ENCODE measurements around the gene TARBP2. TPM values are rescaled to one million over a fixed set of nuclear protein-coding genes. Genes with fewer than 3 reads are reported as not detected.

The TARBP2 gene
- total and polyA plus RNA-seq, 7 donors = 7.6 to 23.3 (median 10.8) TPM

DNA sequence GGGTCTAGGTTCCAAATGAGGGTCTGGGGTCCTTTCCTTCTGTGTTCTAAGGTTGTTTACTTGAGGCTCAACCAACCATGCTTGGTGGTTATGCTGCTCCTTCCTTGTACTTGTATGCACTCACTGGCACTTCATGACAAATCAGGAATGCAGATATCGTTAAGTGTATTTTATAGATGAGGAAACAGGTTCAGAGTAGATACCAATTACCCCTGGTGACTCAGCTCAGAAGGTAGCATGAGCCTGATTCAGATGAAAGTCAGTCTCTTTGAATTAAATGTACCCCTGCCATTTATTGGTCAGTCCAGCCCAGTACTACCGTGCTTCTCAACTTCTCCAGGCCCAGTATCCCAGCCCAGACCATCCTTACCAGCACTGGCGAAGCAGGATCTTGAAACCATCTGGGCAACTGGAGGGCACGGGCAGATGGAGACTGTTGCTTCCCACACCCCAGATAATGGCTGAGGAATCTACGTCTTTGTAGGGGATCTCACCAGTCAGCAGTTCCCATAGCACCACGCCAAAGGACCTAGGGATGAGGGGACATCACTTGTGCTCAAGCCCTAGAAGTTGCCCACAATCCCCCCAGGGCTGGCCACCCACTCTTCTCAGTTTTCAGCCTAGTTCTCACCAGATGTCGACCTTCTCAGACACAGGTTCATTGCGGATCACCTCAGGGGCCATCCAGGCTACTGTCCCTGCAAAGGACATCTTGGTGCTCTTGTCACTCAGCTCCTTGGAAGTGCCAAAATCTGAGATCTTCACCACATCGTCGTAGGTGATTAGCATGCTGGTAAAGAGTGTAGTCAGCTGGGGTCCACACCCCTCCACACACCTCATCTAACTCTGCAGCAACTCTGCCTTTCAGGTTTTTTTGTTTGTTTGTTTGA is 16.2 kb upstream of the TARBP2 start:
- intact Hi-C loops (cut with DNase I) = no loop called here
- 73 to 86% (median 76%) methylated on average over 10 of the region's 10 CpGs for WGBS, 3 donors
- Histone ChIP-seq H3K9me3 (no peaks in the 10 kb centered on the region), H3K27ac (no peak overlapping the region), H3K36me3 (ENCODE audit: insufficient read depth in 1 of 2, low read depth in 1 of 2) (peaks cover 0 to 68% of the 10 kb centered on the region in 2 donors), H3K4me3 (no peak overlapping the region), H3K27me3 (ENCODE audit: insufficient read depth in 3 of 3, low read length in 2 of 3) (no peaks in the 10 kb centered on the region), H3K4me1 (peaks cover 7% of the 10 kb centered on the region)
- TF ChIP-seq, protein P1, sequence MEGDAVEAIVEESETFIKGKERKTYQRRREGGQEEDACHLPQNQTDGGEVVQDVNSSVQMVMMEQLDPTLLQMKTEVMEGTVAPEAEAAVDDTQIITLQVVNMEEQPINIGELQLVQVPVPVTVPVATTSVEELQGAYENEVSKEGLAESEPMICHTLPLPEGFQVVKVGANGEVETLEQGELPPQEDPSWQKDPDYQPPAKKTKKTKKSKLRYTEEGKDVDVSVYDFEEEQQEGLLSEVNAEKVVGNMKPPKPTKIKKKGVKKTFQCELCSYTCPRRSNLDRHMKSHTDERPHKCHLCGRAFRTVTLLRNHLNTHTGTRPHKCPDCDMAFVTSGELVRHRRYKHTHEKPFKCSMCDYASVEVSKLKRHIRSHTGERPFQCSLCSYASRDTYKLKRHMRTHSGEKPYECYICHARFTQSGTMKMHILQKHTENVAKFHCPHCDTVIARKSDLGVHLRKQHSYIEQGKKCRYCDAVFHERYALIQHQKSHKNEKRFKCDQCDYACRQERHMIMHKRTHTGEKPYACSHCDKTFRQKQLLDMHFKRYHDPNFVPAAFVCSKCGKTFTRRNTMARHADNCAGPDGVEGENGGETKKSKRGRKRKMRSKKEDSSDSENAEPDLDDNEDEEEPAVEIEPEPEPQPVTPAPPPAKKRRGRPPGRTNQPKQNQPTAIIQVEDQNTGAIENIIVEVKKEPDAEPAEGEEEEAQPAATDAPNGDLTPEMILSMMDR (IDR thresholded peaks at IDR 0.05) = no peak
- peak in 1 of 2 donors; percentile 32 for DNase-seq
- ATAC-seq = no peak

DNA sequence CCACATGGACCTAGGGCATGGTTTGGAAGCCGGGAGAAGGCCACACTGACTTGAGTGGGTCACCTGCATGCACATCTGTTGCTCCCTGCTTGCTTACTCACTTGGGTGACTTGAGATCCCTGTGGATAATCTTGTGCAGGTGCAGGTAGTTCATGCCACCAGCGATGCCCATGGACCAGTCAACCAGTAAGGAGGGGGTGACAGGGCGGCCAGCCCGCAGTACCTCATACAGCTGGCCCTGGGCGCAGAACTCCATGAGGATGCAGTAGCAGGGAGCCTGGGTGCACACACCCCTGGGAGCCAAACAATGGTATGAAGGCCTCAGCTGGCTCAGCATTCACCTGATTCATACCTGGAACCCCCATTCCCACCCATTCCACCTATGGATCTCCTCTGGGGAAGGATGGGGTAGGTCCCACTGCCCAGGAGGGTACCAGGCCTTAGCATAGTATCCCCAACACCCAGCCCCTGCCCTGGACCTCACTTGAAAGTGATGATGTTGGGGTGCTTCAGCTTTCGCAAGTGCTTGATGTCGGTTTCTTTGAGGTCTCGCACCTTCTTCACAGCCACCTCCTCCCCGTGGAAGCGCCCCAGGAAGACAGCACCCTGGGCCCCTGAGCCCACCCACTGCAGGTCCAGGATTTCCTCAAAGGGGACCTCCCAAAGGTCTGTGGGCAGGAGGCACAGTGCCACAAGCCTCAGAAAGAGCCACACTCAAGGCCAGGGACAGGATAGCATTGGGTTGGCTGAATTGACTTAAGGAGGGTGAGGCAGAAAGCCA is 14.9 kb upstream of the TARBP2 start:
- Histone ChIP-seq H3K4me1 (peaks cover 4% of the 10 kb centered on the region), H3K9me3 (no peaks in the 10 kb centered on the region), H3K27ac (no peak overlapping the region), H3K4me3 (no peak overlapping the region), H3K36me3 (ENCODE audit: insufficient read depth in 1 of 2, low read depth in 1 of 2) (peaks cover 0 to 55% of the 10 kb centered on the region in 2 donors), H3K27me3 (ENCODE audit: insufficient read depth in 3 of 3, low read length in 2 of 3) (no peaks in the 10 kb centered on the region)
- WGBS, 3 donors = 89 to 95% (median 94%) methylated on average over 10 of the region's 10 CpGs
- TF ChIP-seq, protein P1 (IDR thresholded peaks at IDR 0.05) = no peak
- ATAC-seq = peak in 1 of 4 donors; percentile 5
- intact Hi-C loops (cut with DNase I) = no loop called here
- DNase-seq = peak in 1 of 2 donors; percentile 47

DNA sequence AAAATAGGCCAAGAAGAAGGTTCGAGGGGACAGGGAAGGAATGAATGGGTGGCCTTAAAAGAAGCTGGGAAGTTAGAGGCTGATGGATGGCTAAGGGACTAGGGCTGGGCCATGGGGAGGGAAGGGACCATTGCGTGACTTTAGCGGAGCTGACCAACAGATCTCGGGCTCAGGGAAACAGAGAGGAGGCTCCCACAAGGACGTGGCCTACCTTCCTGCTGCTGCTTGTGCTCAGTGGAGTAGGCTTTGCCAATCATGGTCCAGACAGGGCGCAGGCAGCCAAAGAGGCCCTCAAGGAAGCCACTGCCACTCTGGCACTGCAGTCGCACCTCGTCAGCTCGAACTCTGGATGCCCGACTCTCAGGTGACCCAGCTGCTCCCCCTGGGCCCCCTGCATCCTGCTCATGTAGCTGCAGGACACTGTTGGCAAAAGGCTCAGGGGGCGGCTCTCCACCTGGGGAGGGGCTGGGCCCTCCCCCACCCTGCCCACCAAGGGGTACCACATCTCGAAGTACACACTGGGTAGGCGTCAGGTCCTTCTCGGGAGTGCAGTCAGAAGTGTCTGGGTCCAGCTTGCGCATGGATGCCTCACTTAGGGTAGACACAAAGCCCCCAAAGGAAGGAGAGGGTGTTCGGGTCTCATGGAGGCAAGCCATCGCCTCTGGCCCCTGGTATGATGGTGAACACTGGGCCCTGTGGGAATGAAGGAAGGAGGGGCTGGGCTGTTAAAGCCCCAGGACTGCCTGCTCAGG is 14.2 kb upstream of the TARBP2 start:
- 77 to 82% (median 81%) methylated on average over 17 of the region's 17 CpGs for WGBS, 3 donors
- peaks cover 0 to 48% of the 10 kb centered on the region in 2 donors for H3K36me3 ChIP-seq (ENCODE audit: insufficient read depth in 1 of 2, low read depth in 1 of 2)

DNA sequence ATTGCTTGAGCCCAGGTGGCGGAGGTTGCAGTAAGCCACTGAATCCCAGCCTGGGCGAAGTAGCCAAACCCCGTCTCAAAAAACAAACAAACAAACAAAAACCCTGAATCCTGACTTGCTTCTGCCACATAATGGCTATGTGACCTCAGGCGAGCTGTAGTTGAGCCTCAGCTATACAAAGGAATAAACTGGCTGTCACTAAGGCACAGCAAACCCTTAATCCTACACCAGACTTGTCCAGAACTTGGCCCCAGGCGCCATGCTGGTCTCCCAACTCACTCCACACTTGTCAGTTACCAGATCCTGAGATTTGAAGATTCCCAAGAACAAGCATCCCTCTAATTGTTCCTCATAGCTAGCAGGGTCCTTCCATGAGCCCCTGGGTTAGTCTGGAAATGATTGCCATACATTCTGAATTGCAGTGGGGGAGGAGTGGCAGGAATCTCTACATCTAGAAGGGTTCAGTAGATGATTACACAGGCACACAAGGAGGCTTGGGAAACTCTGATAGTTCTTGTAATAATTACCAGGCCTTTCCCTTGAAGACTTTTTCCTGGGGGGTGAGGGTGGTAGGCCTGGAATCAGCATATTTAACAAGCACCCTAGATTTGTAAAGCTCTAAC is 11.7 kb upstream of the TARBP2 start:
- intact Hi-C loops (cut with DNase I) = no loop called here
- WGBS, 3 donors = 95 to 98% (median 96%) methylated on average over 5 of the region's 5 CpGs

More for the DNA sequence above, 14.2 kb upstream of the TARBP2 start:
- no peaks in the 10 kb centered on the region for H3K27me3 ChIP-seq (ENCODE audit: insufficient read depth in 3 of 3, low read length in 2 of 3)
- DNase-seq = peak in 1 of 2 donors; percentile 46
- peaks cover 4% of the 10 kb centered on the region for H3K4me1 ChIP-seq
- H3K27ac ChIP-seq = no peak overlapping the region
- intact Hi-C loops (cut with DNase I) = no loop called here
- H3K4me3 ChIP-seq = no peak overlapping the region
- TF ChIP-seq, protein P1 (IDR thresholded peaks at IDR 0.05) = no peak
- H3K9me3 ChIP-seq = no peaks in the 10 kb centered on the region
- no peak for ATAC-seq

More for the DNA sequence above, 11.7 kb upstream of the TARBP2 start:
- no peaks in the 10 kb centered on the region for H3K27me3 ChIP-seq (ENCODE audit: insufficient read depth in 3 of 3, low read length in 2 of 3)
- DNase-seq (no peak), ATAC-seq (no peak)
- no peak overlapping the region for H3K4me3 ChIP-seq
- H3K4me1 ChIP-seq = no peaks in the 10 kb centered on the region
- TF ChIP-seq, protein P1 (IDR thresholded peaks at IDR 0.05) = no peak
- H3K27ac ChIP-seq = no peak overlapping the region
- peaks cover 0 to 25% of the 10 kb centered on the region in 2 donors for H3K36me3 ChIP-seq (ENCODE audit: insufficient read depth in 1 of 2, low read depth in 1 of 2)
- no peaks in the 10 kb centered on the region for H3K9me3 ChIP-seq
